SK-N-SH (cell line): ENCODE measurements around the gene TMCC3. TPM values are rescaled to one million over a fixed set of nuclear protein-coding genes. Genes with fewer than 3 reads are reported as not detected.

ENCODE experiments used
- CTCF ChIA-PET: fragments of 300-600, 350-600 bp; formaldehyde crosslinking; extraction: SDS; loops from one replicate; lab custom pipeline; 2021; lab: Yijun Ruan, JAX
- POLR2A ChIA-PET: fragments of 350-600 bp; sonication (Branson Sonifier 250); formaldehyde crosslinking; extraction: SDS; loops from one replicate; lab custom pipeline; 2020; ENCODE audit warnings: antibody characterized with exemption, inconsistent platforms; lab: Yijun Ruan, JAX
- DNase-seq: peaks from one replicate; pipeline ENCODE4 v3.0.0; 2012
- H2AFZ ChIP-seq: fragments of 200-600 bp; sonication (generic); 2 replicates; pipeline ENCODE4 v1.8.1; 2016; ENCODE audit warnings: antibody characterized with exemption, mild to moderate bottlenecking, low read depth
- H3F3A ChIP-seq: fragments of 200-600 bp; sonication (generic); replicated peaks from 2 replicates; pipeline ENCODE3; 2016; ENCODE audit warnings: antibody characterized with exemption, mild to moderate bottlenecking; ENCODE audit not compliant: insufficient read depth
- H3K27ac ChIP-seq, 2 experiments: fragments of 200-500 bp in 1 of 2; fragments of 200-600 bp in 1 of 2; sonication (Bioruptor generic) in 1 of 2; sonication (generic), shearing (Covaris generic) in 1 of 2; 2 replicates each; pipeline versions ENCODE4 v1.5.1 to v1.6.1; 2014 to 2016; ENCODE audit warnings: low read depth in 2 of 2, inconsistent platforms in 1 of 2, low read length in 1 of 2, mild to moderate bottlenecking in 1 of 2, mixed read lengths in 1 of 2
- H3K27me3 ChIP-seq: fragments of 200-600 bp; sonication (generic), shearing (Covaris generic); 2 replicates; pipeline ENCODE4 v1.6.1; 2016; ENCODE audit warnings: mixed run types; ENCODE audit not compliant: insufficient read depth
- H3K36me3 ChIP-seq, 2 experiments: fragments of 200-500 bp in 1 of 2; fragments of 200-600 bp in 1 of 2; sonication (Bioruptor generic) in 1 of 2; sonication (generic) in 1 of 2; replicated peaks in 1 of 2; 2 replicates each; pipeline versions ENCODE3 to v1.5.1; 2014 to 2016; ENCODE audit warnings: low read length in 1 of 2, mild to moderate bottlenecking in 1 of 2; ENCODE audit not compliant: insufficient read depth in 2 of 2, control insufficient read depth in 1 of 2
- H3K4me1 ChIP-seq, 2 experiments: fragments of 200-500 bp in 1 of 2; fragments of 200-600 bp in 1 of 2; sonication (Bioruptor generic) in 1 of 2; sonication (generic), shearing (Covaris generic) in 1 of 2; 2 replicates each; pipeline versions ENCODE4 v1.5.1 to v1.6.1; 2014 to 2016; ENCODE audit warnings: low read depth in 1 of 2, low read length in 1 of 2, mixed run types in 1 of 2; ENCODE audit not compliant: insufficient read depth in 2 of 2, control insufficient read depth in 1 of 2
- H3K4me2 ChIP-seq: fragments of 200-600 bp; sonication (generic), shearing (Covaris generic); 2 replicates; pipeline ENCODE4 v1.6.1; 2017; ENCODE audit warnings: mixed run types
- H3K4me3 ChIP-seq, 2 experiments: fragments of 200-500 bp in 1 of 2; fragments of 200-600 bp in 1 of 2; sonication (Bioruptor generic) in 1 of 2; sonication (generic), shearing (Covaris generic) in 1 of 2; 2 replicates each; pipeline versions ENCODE4 v1.5.1 to v1.8.1; 2014 to 2016; ENCODE audit warnings: low read depth in 2 of 2, inconsistent platforms in 1 of 2, low read length in 1 of 2, mild to moderate bottlenecking in 1 of 2, mixed read lengths in 1 of 2, moderate library complexity in 1 of 2
- H3K79me2 ChIP-seq: fragments of 200-600 bp; sonication (generic); 2 replicates; pipeline ENCODE4 v1.8.1; 2017; ENCODE audit warnings: mild to moderate bottlenecking; ENCODE audit not compliant: insufficient read depth
- H3K9ac ChIP-seq: fragments of 200-600 bp; sonication (generic); 2 replicates; pipeline ENCODE4 v1.6.1; 2017; ENCODE audit warnings: mixed run types
- H3K9me2 ChIP-seq: fragments of 200-600 bp; sonication (generic); 2 replicates; pipeline ENCODE4 v1.6.1; 2017; ENCODE audit warnings: mixed run types
- H3K9me3 ChIP-seq: fragments of 200-600 bp; sonication (generic); 2 replicates; pipeline ENCODE4 v1.6.1; 2017; ENCODE audit warnings: mixed run types, mild to moderate bottlenecking, moderate library complexity
- H4K20me1 ChIP-seq: fragments of 200-600 bp; sonication (generic); 2 replicates; pipeline ENCODE4 v1.6.1; 2017; ENCODE audit warnings: mild to moderate bottlenecking, mixed run types; ENCODE audit not compliant: insufficient read depth
- EP300 ChIP-seq, 2 experiments: IDR thresholded peaks; 2 replicates each; pipeline versions ENCODE4 v1.4.0 to v1.6.1; 2012; ENCODE audit warnings: borderline replicate concordance in 1 of 2, low read depth in 1 of 2, low read length in 1 of 2
- FOSL2 ChIP-seq: IDR thresholded peaks from 2 replicates; pipeline ENCODE4 v1.4.0; 2012; ENCODE audit warnings: low read depth, mild to moderate bottlenecking, moderate library complexity, borderline replicate concordance
- FOXM1 ChIP-seq: IDR thresholded peaks from 2 replicates; pipeline ENCODE4 v1.4.0; 2012; ENCODE audit warnings: low read depth, mild to moderate bottlenecking
- JUND ChIP-seq: IDR thresholded peaks from 2 replicates; pipeline ENCODE4 v1.4.0; 2012
- MXI1 ChIP-seq: IDR thresholded peaks from 2 replicates; pipeline ENCODE4 v1.6.1; 2012; ENCODE audit warnings: mild to moderate bottlenecking, low read depth, low read length, improper control_type of control experiment
- NRF1 ChIP-seq: IDR thresholded peaks from 2 replicates; pipeline ENCODE4 v1.6.1; 2012; ENCODE audit warnings: low read depth, mild to moderate bottlenecking, low read length
- RCOR1 ChIP-seq: fragments of 150-350 bp; IDR thresholded peaks from 2 replicates; pipeline ENCODE4 v1.6.1; 2017; ENCODE audit warnings: antibody characterized with exemption, low read length
- RFX5 ChIP-seq: IDR thresholded peaks from 2 replicates; pipeline ENCODE4 v1.6.1; 2012; ENCODE audit warnings: mild to moderate bottlenecking, improper control_type of control experiment, low read length
- RXRA ChIP-seq: IDR thresholded peaks from 2 replicates; pipeline ENCODE4 v1.4.0; 2012; ENCODE audit warnings: low read depth, mild to moderate bottlenecking, borderline replicate concordance
- SIN3A ChIP-seq: IDR thresholded peaks from 2 replicates; pipeline ENCODE4 v1.6.1; 2012; ENCODE audit warnings: low read depth, mild to moderate bottlenecking, low read length, moderate library complexity, borderline replicate concordance
- SMC3 ChIP-seq: IDR thresholded peaks from 2 replicates; pipeline ENCODE4 v1.6.1; 2012; ENCODE audit warnings: low read depth, low read length, improper control_type of control experiment
- TCF12 ChIP-seq: IDR thresholded peaks from 2 replicates; pipeline ENCODE4 v1.4.0; 2012
- TEAD4 ChIP-seq: IDR thresholded peaks from 2 replicates; pipeline ENCODE4 v1.4.0; 2012; ENCODE audit warnings: mild to moderate bottlenecking, borderline replicate concordance; ENCODE audit not compliant: insufficient read depth
- YY1 ChIP-seq: IDR thresholded peaks from 2 replicates; pipeline ENCODE4 v1.4.0; 2012; ENCODE audit warnings: low read depth, mild to moderate bottlenecking
- WGBS: methylation state at CpG from one replicate; pipeline ENCODE4 v1.1.6; 2017; ENCODE audit warnings: low lambda C conversion rate; 5-methylcytosine and 5-hydroxymethylcytosine counted together
- polyA plus RNA-seq, 3 experiments: library from polyadenylated mRNA; depleted of rRNA; stranded (reverse); fragments of >200 nt; gene quantifications; 2 replicates each; pipeline ENCODE4 v1.2.3, GENCODE V29; 2012
- TF ChIP-seq, protein P1 (sequence below): IDR thresholded peaks from 2 replicates; pipeline ENCODE4 v1.4.0; 2012; ENCODE audit warnings: low read depth, borderline replicate concordance
- TF ChIP-seq, protein P2 (sequence below): IDR thresholded peaks from 2 replicates; pipeline ENCODE4 v1.4.0; 2012; ENCODE audit warnings: low read depth, borderline replicate concordance
- TF ChIP-seq, protein P3 (sequence below): fragments of 150-350 bp; IDR thresholded peaks from 2 replicates; pipeline ENCODE4 v1.6.1; 2016; ENCODE audit warnings: mild to moderate bottlenecking, low read depth, low read length

Gene TMCC3
- polyA plus RNA-seq, 1 of the 3 experiments (the other 2 are of a cell fraction): 0.53 TPM

DNA sequence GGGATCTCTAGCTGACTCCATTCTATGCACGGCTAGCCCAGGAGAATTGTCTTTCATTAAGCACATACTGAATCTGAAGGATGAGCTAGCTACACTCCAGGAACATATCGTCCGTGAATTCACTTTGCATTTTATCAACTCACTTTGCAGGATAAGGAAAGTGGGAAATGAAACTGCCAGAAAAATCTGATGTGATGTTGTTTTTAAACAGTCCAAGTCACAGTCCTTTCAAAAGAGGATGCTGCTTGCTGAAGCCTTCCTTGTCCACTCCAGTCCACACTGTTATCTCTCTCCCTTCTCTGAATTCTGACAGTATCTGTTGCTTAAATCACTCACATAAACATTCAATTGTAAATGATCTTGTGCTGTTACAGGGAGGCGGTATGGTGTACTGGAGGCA, 12.7 kb upstream of the TMCC3 start:
- no peaks in the 10 kb centered on the region for H3F3A ChIP-seq
- H3K4me3 ChIP-seq: no peak overlapping the region
- POLR2A ChIA-PET: no interaction called here
- no peaks in the 10 kb centered on the region for H3K9me2 ChIP-seq
- no peak for TF ChIP-seq FOXM1
- TF ChIP-seq, protein P1, sequence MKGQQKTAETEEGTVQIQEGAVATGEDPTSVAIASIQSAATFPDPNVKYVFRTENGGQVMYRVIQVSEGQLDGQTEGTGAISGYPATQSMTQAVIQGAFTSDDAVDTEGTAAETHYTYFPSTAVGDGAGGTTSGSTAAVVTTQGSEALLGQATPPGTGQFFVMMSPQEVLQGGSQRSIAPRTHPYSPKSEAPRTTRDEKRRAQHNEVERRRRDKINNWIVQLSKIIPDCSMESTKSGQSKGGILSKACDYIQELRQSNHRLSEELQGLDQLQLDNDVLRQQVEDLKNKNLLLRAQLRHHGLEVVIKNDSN: no peak
- CTCF ChIA-PET: interaction anchor here (1.3 kb wide), 1 partner anchor 10 kb away, joined by 4 read pairs; no protein-coding TSS in a partner anchor
- no peak overlapping the region for H3K4me2 ChIP-seq
- no peaks in the 10 kb centered on the region for H3K79me2 ChIP-seq
- WGBS: 86% methylated on average over 4 of the region's 4 CpGs
- no peak for DNase-seq
- no peaks in the 10 kb centered on the region for H4K20me1 ChIP-seq
- H3K9me3 ChIP-seq: no peaks in the 10 kb centered on the region
- H3K36me3 ChIP-seq: no peaks in the 10 kb centered on the region
- H3K4me1 ChIP-seq: no peaks in the 10 kb centered on the region
- no peak overlapping the region for H3K27ac ChIP-seq
- H3K27me3 ChIP-seq: no peaks in the 10 kb centered on the region
- no peak overlapping the region for H2AFZ ChIP-seq
- H3K9ac ChIP-seq: no peak overlapping the region

DNA sequence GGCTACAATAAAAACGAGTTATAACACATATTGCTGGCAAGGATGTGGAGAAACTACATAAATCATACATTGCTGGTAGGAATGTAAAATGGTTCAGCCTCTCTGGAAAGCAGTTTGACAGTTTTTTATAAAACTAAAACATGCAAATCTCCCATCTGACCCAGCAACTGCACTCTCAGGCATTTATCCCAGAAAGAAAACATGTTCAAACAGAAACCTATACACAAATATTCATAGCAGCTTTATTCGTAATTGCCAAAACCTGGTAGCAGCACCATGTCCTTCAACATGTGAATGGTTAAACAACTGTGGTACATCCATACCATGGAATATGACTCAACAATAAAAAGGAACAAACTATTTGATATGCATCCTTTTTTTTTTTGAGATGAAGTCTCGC, 10.1 kb upstream of the TMCC3 start:
- Histone ChIP-seq H3F3A (no peaks in the 10 kb centered on the region), H3K9ac (no peak overlapping the region), H3K4me3 (no peak overlapping the region), H3K27me3 (no peaks in the 10 kb centered on the region), H3K36me3 (no peaks in the 10 kb centered on the region), H3K79me2 (no peaks in the 10 kb centered on the region), H4K20me1 (no peaks in the 10 kb centered on the region), H3K9me2 (no peaks in the 10 kb centered on the region), H3K4me1 (no peaks in the 10 kb centered on the region), H3K27ac (no peak overlapping the region), H2AFZ (no peak overlapping the region), H3K4me2 (no peak overlapping the region), H3K9me3 (no peaks in the 10 kb centered on the region)
- ChIA-PET POLR2A (no interaction called here), CTCF (no interaction called here)
- TF ChIP-seq RXRA: no peak
- TF ChIP-seq RFX5: no peak
- TF ChIP-seq JUND: no peak
- TF ChIP-seq, protein P2, sequence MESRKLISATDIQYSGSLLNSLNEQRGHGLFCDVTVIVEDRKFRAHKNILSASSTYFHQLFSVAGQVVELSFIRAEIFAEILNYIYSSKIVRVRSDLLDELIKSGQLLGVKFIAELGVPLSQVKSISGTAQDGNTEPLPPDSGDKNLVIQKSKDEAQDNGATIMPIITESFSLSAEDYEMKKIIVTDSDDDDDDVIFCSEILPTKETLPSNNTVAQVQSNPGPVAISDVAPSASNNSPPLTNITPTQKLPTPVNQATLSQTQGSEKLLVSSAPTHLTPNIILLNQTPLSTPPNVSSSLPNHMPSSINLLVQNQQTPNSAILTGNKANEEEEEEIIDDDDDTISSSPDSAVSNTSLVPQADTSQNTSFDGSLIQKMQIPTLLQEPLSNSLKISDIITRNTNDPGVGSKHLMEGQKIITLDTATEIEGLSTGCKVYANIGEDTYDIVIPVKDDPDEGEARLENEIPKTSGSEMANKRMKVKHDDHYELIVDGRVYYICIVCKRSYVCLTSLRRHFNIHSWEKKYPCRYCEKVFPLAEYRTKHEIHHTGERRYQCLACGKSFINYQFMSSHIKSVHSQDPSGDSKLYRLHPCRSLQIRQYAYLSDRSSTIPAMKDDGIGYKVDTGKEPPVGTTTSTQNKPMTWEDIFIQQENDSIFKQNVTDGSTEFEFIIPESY: no peak
- no peak for TF ChIP-seq RCOR1
- no peak for TF ChIP-seq SMC3
- TF ChIP-seq TCF12: no peak
- TF ChIP-seq SIN3A: no peak
- TF ChIP-seq NRF1: no peak
- TF ChIP-seq EP300 (IDR thresholded peaks at IDR 0.05; ENCODE audit: borderline replicate concordance in 1 of 2, low read depth in 1 of 2, low read length in 1 of 2): no peak
- no peak for TF ChIP-seq FOSL2
- TF ChIP-seq, protein P3, sequence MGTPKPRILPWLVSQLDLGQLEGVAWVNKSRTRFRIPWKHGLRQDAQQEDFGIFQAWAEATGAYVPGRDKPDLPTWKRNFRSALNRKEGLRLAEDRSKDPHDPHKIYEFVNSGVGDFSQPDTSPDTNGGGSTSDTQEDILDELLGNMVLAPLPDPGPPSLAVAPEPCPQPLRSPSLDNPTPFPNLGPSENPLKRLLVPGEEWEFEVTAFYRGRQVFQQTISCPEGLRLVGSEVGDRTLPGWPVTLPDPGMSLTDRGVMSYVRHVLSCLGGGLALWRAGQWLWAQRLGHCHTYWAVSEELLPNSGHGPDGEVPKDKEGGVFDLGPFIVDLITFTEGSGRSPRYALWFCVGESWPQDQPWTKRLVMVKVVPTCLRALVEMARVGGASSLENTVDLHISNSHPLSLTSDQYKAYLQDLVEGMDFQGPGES: no peak
- TF ChIP-seq TEAD4: no peak
- TF ChIP-seq YY1: no peak
- TF ChIP-seq MXI1: no peak
- 43% methylated on average over 3 of the region's 3 CpGs for WGBS
- DNase-seq: no peak
